ENCODE data around the gene PLXNA4. TPM values are rescaled to one million over a fixed set of nuclear protein-coding genes. Genes with fewer than 3 reads are reported as not detected.

PLXNA4 gene
- total RNA-seq, 2 donors from 2014 or later: 2.1 to 8.2 TPM

GRCh38 chr7:132578826-132579225 lies 2.6 kb upstream of the PLXNA4 start:
- ATAC-seq (no peak), DNase-seq (no peak)
- TF ChIP-seq POLR2A (IDR thresholded peaks at IDR 0.05) (no peak), CTCF (IDR thresholded peaks at IDR 0.05) (no peak)
- intact Hi-C loops (cut with DNase I): loop anchor here (5.0 kb wide), 2 partner anchors 262 to 632 kb away; no protein-coding TSS in a partner anchor
- WGBS, 2 donors: 74 to 83% methylated on average over 3 of the region's 3 CpGs
- Histone ChIP-seq H3K9me3 (no peaks in the 10 kb centered on the region), H3K4me1 (peaks cover 17% of the 10 kb centered on the region), H3K27ac (no peak overlapping the region), H3K27me3 (peaks cover 0 to 16% of the 10 kb centered on the region in 2 donors), H3K4me3 (no peak overlapping the region), H3K36me3 (replicated peaks in 1 of 2; ENCODE audit: insufficient read depth in 1 of 2, low read depth in 2 of 2) (no peaks in the 10 kb centered on the region)

- WGBS, 2 donors: 72 to 77% methylated on average over 3 of the region's 3 CpGs
Measured at GRCh38 chr7:132578050-132578370, 1.7 kb upstream of the PLXNA4 start.

GRCh38 chr7:132577206-132578049 lies 1.2 kb upstream of the PLXNA4 start:
- Histone ChIP-seq H3K27me3 (peaks cover 0 to 27% of the 10 kb centered on the region in 2 donors), H3K4me3 (no peak overlapping the region), H3K27ac (no peak overlapping the region), H3K4me1 (peaks cover 17% of the 10 kb centered on the region), H3K9me3 (no peaks in the 10 kb centered on the region), H3K36me3 (replicated peaks in 1 of 2; ENCODE audit: insufficient read depth in 1 of 2, low read depth in 2 of 2) (no peaks in the 10 kb centered on the region)
- TF ChIP-seq POLR2A (IDR thresholded peaks at IDR 0.05) (peak in 1 of 3 donors; percentile 12), CTCF (IDR thresholded peaks at IDR 0.05) (no peak)
- ATAC-seq (peak; percentile 64), DNase-seq (peak; percentile 35 to 62 (median 46))
- WGBS, 2 donors: 11 to 60% methylated on average over 2 to 36 of the region's 65 CpGs
- intact Hi-C loops (cut with DNase I): loop anchor here (5.0 kb wide), 2 partner anchors 260 to 630 kb away; no protein-coding TSS in a partner anchor

More at GRCh38 chr7:132578050-132578370, 1.7 kb upstream of the PLXNA4 start:
- Histone ChIP-seq H3K4me1 (peaks cover 17% of the 10 kb centered on the region), H3K27me3 (peaks cover 0 to 22% of the 10 kb centered on the region in 2 donors), H3K4me3 (no peak overlapping the region), H3K27ac (no peak overlapping the region), H3K36me3 (replicated peaks in 1 of 2; ENCODE audit: insufficient read depth in 1 of 2, low read depth in 2 of 2) (no peaks in the 10 kb centered on the region), H3K9me3 (no peaks in the 10 kb centered on the region)
- no peak for TF ChIP-seq POLR2A (IDR thresholded peaks at IDR 0.05)
- no peak for TF ChIP-seq CTCF (IDR thresholded peaks at IDR 0.05)
- intact Hi-C loops (cut with DNase I): loop anchor here (5.0 kb wide), 2 partner anchors 261 to 631 kb away; no protein-coding TSS in a partner anchor
- ATAC-seq: no peak
- no peak for DNase-seq

GRCh38 chr7:132576721-132577085 lies 433 bp upstream of the PLXNA4 start:
- H3K4me1 ChIP-seq: peaks cover 17% of the 10 kb centered on the region
- TF ChIP-seq POLR2A (IDR thresholded peaks at IDR 0.05) (no peak), CTCF (IDR thresholded peaks at IDR 0.05) (no peak)
- H3K27me3 ChIP-seq: peaks cover 0 to 30% of the 10 kb centered on the region in 2 donors
- H3K27ac ChIP-seq: no peak overlapping the region
- ATAC-seq (peak; percentile 14), DNase-seq (no peak)
- no peak overlapping the region for H3K4me3 ChIP-seq
- intact Hi-C loops (cut with DNase I): loop anchor here (5.0 kb wide), 2 partner anchors 259 to 629 kb away; no protein-coding TSS in a partner anchor
- H3K9me3 ChIP-seq: no peaks in the 10 kb centered on the region
- H3K36me3 ChIP-seq (replicated peaks in 1 of 2; ENCODE audit: insufficient read depth in 1 of 2, low read depth in 2 of 2): no peaks in the 10 kb centered on the region
- WGBS, 2 donors: 1% methylated on average over 44 of the region's 55 CpGs; no CpG with 5 or more reads in 1 of the 2 donors

Measured in body of pancreas (tissue), 4 donors.